ENCODE measurements around the gene NUP62.
"Not testable (repeated sequence)": the region's sequence is repeated elsewhere in the genome, so short reads cannot be mapped to it uniquely, and the experiment has no call there.

Gene NUP62

DNA sequence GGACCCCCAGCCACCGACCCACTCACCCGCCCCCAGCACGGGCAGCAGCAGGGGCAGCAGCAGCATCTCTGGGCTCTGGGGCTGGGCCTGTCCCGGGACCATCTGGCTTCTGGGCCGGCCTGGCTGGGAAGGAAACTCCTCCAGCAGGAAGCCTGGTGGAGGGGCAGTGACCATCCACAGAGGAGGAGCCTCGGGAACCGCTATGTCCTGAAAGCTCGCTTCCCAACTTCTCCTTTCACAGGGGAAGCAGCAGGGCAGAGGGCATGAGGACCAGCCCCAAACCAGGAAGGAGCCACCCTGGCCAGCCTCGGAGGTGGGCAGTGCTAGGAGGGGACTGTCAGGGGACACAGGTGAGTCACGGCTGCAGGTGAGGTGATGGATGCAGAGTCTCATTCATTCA lies 31.7 kb upstream of the NUP62 start, which contains the start of gene SIGLEC11:
Gene SIGLEC11, minus strand, starts transcription at position 193 of the 400 bp plus-strand sequence. Its CDS starts 91 bp downstream, at position 102.
- not testable (repeated sequence) for TF ChIP-seq ZBTB7A, RAD21, TAF1 (IDR thresholded peaks at IDR 0.05; ENCODE audit: low read depth)

DNA sequence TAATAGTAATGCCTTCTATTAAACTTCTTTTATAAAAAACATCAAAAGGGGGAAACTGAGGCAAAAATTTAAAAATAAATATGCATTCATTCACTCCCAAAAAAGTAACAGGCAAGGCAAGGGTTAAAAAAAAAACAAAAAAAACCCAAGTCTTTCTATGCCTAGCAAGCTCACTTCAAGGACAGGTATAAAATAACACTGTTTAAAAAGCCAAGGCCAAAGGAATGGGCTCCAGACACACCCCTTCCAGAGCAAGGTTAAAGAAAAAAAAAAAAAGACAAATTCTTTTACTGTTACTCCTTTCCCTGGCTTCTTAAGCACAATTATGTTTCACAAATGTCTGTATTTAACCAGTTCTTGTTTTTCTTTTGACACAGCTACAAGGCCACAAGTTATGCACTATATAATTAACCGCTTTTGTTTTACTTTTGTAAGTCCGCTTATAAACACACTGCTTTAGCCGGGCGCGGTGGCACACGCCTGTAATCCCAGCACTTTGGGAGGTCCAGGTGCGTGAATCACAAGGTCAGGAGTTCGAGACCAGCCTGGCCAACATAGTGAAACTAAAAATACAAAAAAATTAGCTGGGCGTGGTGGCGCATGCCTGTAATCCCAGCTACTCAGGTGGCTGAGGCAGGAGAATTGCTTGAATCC lies 28.1 kb upstream of the NUP62 start:
- no peak for TF ChIP-seq TEAD4 (IDR thresholded peaks at IDR 0.05)
- TF ChIP-seq TCF12 (IDR thresholded peaks at IDR 0.05; ENCODE audit: low read depth): no peak
- TF ChIP-seq, protein P1, sequence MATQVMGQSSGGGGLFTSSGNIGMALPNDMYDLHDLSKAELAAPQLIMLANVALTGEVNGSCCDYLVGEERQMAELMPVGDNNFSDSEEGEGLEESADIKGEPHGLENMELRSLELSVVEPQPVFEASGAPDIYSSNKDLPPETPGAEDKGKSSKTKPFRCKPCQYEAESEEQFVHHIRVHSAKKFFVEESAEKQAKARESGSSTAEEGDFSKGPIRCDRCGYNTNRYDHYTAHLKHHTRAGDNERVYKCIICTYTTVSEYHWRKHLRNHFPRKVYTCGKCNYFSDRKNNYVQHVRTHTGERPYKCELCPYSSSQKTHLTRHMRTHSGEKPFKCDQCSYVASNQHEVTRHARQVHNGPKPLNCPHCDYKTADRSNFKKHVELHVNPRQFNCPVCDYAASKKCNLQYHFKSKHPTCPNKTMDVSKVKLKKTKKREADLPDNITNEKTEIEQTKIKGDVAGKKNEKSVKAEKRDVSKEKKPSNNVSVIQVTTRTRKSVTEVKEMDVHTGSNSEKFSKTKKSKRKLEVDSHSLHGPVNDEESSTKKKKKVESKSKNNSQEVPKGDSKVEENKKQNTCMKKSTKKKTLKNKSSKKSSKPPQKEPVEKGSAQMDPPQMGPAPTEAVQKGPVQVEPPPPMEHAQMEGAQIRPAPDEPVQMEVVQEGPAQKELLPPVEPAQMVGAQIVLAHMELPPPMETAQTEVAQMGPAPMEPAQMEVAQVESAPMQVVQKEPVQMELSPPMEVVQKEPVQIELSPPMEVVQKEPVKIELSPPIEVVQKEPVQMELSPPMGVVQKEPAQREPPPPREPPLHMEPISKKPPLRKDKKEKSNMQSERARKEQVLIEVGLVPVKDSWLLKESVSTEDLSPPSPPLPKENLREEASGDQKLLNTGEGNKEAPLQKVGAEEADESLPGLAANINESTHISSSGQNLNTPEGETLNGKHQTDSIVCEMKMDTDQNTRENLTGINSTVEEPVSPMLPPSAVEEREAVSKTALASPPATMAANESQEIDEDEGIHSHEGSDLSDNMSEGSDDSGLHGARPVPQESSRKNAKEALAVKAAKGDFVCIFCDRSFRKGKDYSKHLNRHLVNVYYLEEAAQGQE (IDR thresholded peaks at IDR 0.05; ENCODE audit: low read depth): no peak
- no peak for TF ChIP-seq YY1 (IDR thresholded peaks at IDR 0.05; ENCODE audit: low read depth)
- TF ChIP-seq, protein P2, sequence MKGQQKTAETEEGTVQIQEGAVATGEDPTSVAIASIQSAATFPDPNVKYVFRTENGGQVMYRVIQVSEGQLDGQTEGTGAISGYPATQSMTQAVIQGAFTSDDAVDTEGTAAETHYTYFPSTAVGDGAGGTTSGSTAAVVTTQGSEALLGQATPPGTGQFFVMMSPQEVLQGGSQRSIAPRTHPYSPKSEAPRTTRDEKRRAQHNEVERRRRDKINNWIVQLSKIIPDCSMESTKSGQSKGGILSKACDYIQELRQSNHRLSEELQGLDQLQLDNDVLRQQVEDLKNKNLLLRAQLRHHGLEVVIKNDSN (IDR thresholded peaks at IDR 0.05): no peak

DNA sequence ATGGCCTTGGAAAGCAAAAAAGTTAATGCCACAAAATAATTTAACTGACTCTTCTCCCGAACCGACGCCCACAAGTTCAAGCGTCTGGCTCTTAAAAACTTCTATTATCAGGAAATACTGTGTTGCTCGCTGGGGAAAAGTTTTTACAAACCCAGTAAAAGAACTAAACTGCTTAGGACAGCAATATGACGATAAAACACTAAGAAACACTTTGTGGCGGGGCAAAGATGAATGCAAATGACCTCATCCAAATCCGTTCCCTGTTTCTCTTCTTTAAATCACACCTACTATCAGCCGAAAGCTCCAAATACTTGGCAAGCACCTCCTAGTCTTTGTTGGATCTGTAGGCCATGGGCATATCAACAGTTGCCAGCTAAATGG lies 26.8 kb upstream of the NUP62 start:
- TF ChIP-seq ZBTB7A (IDR thresholded peaks at IDR 0.05; ENCODE audit: low read depth) (no peak), NFIC (IDR thresholded peaks at IDR 0.05) (no peak), CEBPB (IDR thresholded peaks at IDR 0.05) (no peak), CREB1 (IDR thresholded peaks at IDR 0.05; ENCODE audit: low read depth) (no peak), TCF12 (IDR thresholded peaks at IDR 0.05; ENCODE audit: low read depth) (no peak), EGR1 (IDR thresholded peaks at IDR 0.05) (no peak), FOXM1 (IDR thresholded peaks at IDR 0.05; ENCODE audit: borderline replicate concordance, low read depth) (no peak), TEAD4 (IDR thresholded peaks at IDR 0.05) (no peak), RAD21 (IDR thresholded peaks at IDR 0.05; ENCODE audit: low read depth) (no peak), EP300 (IDR thresholded peaks at IDR 0.05; ENCODE audit: borderline replicate concordance) (no peak), YY1 (IDR thresholded peaks at IDR 0.05; ENCODE audit: low read depth) (no peak), TAF1 (IDR thresholded peaks at IDR 0.05; ENCODE audit: low read depth) (no peak)
- TF ChIP-seq, protein P2 (IDR thresholded peaks at IDR 0.05): no peak
- TF ChIP-seq, protein P3, sequence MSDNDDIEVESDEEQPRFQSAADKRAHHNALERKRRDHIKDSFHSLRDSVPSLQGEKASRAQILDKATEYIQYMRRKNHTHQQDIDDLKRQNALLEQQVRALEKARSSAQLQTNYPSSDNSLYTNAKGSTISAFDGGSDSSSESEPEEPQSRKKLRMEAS (IDR thresholded peaks at IDR 0.05): no peak
- TF ChIP-seq, protein P1 (IDR thresholded peaks at IDR 0.05; ENCODE audit: low read depth): no peak

DNA sequence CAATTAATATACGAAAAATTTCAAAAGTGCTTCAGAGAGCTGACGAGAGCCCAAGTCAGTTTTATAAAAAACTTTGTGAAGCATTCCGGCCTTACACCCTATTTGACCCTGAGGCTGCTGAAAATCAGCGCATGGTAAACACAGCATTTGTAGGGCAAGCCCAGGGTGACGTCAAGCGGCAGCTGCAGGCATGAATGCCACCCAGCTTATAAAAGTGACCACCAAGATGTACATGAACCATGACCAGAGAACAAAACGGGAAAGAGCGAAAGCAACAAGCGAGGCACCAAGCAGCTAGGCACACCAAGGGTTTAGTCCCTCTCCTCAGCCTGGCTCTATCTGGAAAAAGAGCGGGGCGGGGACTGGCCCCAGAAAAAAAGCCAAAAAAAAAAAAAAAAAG lies 25.6 kb upstream of the NUP62 start:
- TF ChIP-seq EGR1 (IDR thresholded peaks at IDR 0.05): no peak
- TF ChIP-seq RAD21 (IDR thresholded peaks at IDR 0.05; ENCODE audit: low read depth): no peak
- TF ChIP-seq NFIC (IDR thresholded peaks at IDR 0.05): no peak
- TF ChIP-seq ZBTB7A (IDR thresholded peaks at IDR 0.05; ENCODE audit: low read depth): no peak
- TF ChIP-seq, protein P3 (IDR thresholded peaks at IDR 0.05): no peak
- TF ChIP-seq CEBPB (IDR thresholded peaks at IDR 0.05): no peak
- TF ChIP-seq FOXM1 (IDR thresholded peaks at IDR 0.05; ENCODE audit: borderline replicate concordance, low read depth): no peak
- TF ChIP-seq EP300 (IDR thresholded peaks at IDR 0.05; ENCODE audit: borderline replicate concordance): no peak
- TF ChIP-seq TCF12 (IDR thresholded peaks at IDR 0.05; ENCODE audit: low read depth): no peak
- TF ChIP-seq, protein P1 (IDR thresholded peaks at IDR 0.05; ENCODE audit: low read depth): no peak
- no peak for TF ChIP-seq YY1 (IDR thresholded peaks at IDR 0.05; ENCODE audit: low read depth)

Measured in Ishikawa (cell line).